ENCODE measurements around the gene MAN2A2.
"Not testable (repeated sequence)": the region's sequence is repeated elsewhere in the genome, so short reads cannot be mapped to it uniquely, and the experiment has no call there.

The MAN2A2 gene

GRCh38 chr15:90872486-90873184, 30.5 kb upstream of the MAN2A2 start:
- Histone ChIP-seq H3K27ac (ENCODE audit: low read depth, low read length) (peak overlapping the region; percentile 48), H3K9ac (ENCODE audit: low read depth, low read length) (peak overlapping the region; percentile 77; the same call in 1 of the 2 replicates), H3K4me1 (ENCODE audit: insufficient read depth, low read length) (peaks cover 50% of the 10 kb centered on the region), H3K36me3 (ENCODE audit: insufficient read depth, low read length) (peaks cover 20% of the 10 kb centered on the region), H3K27me3 (ENCODE audit: insufficient read depth, low read length) (no peaks in the 10 kb centered on the region), H3K9me3 (ENCODE audit: insufficient read depth, low read depth, low read length) (no peaks in the 10 kb centered on the region), H3K4me3 (ENCODE audit: low read length) (peak overlapping the region; percentile 77)
- WGBS: 41% methylated on average over 11 of the region's 12 CpGs

DNA sequence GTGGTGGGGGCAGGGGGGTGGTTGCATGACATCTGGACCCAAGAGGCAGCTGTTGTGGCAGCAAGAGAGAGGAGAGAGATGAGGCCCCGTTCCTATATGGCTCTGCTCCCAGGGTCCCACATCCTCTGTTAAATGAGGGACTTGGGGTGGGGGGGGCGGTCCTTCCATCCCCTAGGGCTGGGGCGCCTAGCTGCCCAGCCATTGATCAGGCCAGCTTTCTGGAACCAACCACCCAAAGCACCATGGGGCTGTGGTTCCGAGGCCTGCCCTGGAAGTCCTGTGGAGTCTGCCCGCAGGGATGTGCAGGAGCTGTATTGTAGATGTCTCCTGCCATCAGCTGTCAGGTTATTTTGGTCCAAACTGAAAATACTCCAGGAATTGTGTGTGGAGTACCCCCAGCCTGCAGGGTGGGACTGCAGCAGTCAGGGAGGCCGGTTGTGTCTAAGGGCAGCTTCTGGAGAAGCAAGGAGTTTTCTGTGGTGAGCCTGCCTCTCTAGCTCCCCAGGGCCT, 29.6 kb upstream of the MAN2A2 start:
- Histone ChIP-seq H3K27ac (ENCODE audit: low read depth, low read length) (peak overlapping the region; percentile 54; the same call in 1 of the 2 replicates), H3K36me3 (ENCODE audit: insufficient read depth, low read length) (peaks cover 28% of the 10 kb centered on the region), H3K4me1 (ENCODE audit: insufficient read depth, low read length) (peaks cover 49% of the 10 kb centered on the region), H3K4me3 (ENCODE audit: low read length) (peak overlapping the region; percentile 77; the same call in 1 of the 2 replicates), H3K9me3 (ENCODE audit: insufficient read depth, low read depth, low read length) (no peaks in the 10 kb centered on the region), H3K9ac (ENCODE audit: low read depth, low read length) (no peak overlapping the region), H3K27me3 (ENCODE audit: insufficient read depth, low read length) (no peaks in the 10 kb centered on the region)
- WGBS: 78% methylated on average over 6 of the region's 6 CpGs

- Histone ChIP-seq H3K27me3 (ENCODE audit: insufficient read depth, low read length) (no peaks in the 10 kb centered on the region), H3K36me3 (ENCODE audit: insufficient read depth, low read length) (peaks cover 33% of the 10 kb centered on the region), H3K9ac (ENCODE audit: low read depth, low read length) (no peak overlapping the region), H3K4me3 (ENCODE audit: low read length) (peak overlapping the region; percentile 11; the same call in 1 of the 2 replicates), H3K9me3 (ENCODE audit: insufficient read depth, low read depth, low read length) (no peaks in the 10 kb centered on the region), H3K27ac (ENCODE audit: low read depth, low read length) (peak overlapping the region; percentile 54; the same call in 1 of the 2 replicates), H3K4me1 (ENCODE audit: insufficient read depth, low read length) (peaks cover 43% of the 10 kb centered on the region)
- 40% methylated on average over 15 of the region's 15 CpGs for WGBS
Measured at GRCh38 chr15:90873998-90874605, 29.0 kb upstream of the MAN2A2 start.

- not testable (repeated sequence) for H3K27ac ChIP-seq (ENCODE audit: low read depth, low read length); H3K4me3 ChIP-seq (ENCODE audit: low read length); H3K27me3 ChIP-seq (ENCODE audit: insufficient read depth, low read length); H3K9me3 ChIP-seq (ENCODE audit: insufficient read depth, low read depth, low read length); H3K9ac ChIP-seq (ENCODE audit: low read depth, low read length)
- Histone ChIP-seq H3K4me1 (ENCODE audit: insufficient read depth, low read length) (peaks cover 35% of the 10 kb centered on the region), H3K36me3 (ENCODE audit: insufficient read depth, low read length) (peaks cover 42% of the 10 kb centered on the region)
- 95% methylated on average over 9 of the region's 9 CpGs for WGBS
Measured at GRCh38 chr15:90874986-90875385, 28.1 kb upstream of the MAN2A2 start.

- Histone ChIP-seq H3K9ac (ENCODE audit: low read depth, low read length) (no peak overlapping the region), H3K36me3 (ENCODE audit: insufficient read depth, low read length) (peaks cover 47% of the 10 kb centered on the region), H3K27ac (ENCODE audit: low read depth, low read length) (no peak overlapping the region), H3K9me3 (ENCODE audit: insufficient read depth, low read depth, low read length) (no peaks in the 10 kb centered on the region), H3K27me3 (ENCODE audit: insufficient read depth, low read length) (no peaks in the 10 kb centered on the region), H3K4me3 (ENCODE audit: low read length) (no peak overlapping the region), H3K4me1 (ENCODE audit: insufficient read depth, low read length) (peaks cover 29% of the 10 kb centered on the region)
- WGBS: 95% methylated on average over 12 of the region's 12 CpGs
Measured at GRCh38 chr15:90875549-90875981, 27.5 kb upstream of the MAN2A2 start.

DNA sequence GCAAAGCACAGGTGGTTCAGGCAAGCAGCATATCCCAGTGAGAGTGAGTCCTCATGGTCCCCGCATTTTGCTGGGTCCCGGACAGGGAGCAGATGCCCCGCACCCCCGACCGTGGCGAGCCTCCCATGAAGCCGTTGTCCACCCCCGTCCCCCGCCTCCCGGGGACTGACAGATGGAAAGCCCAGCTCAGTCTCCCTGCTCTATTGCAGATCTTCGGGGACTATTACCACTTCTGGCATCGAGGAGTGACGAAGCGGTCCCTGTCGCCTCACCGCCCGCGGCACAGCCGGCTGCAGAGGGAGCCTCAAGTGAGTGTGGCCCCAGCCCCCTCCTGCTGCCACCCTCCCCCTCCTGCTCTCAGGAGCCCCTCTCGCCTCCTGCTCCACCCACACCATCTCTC, 27.1 kb upstream of the MAN2A2 start:
- Histone ChIP-seq H3K4me1 (ENCODE audit: insufficient read depth, low read length) (peaks cover 25% of the 10 kb centered on the region), H3K4me3 (ENCODE audit: low read length) (no peak overlapping the region), H3K27ac (ENCODE audit: low read depth, low read length) (no peak overlapping the region), H3K9ac (ENCODE audit: low read depth, low read length) (no peak overlapping the region), H3K36me3 (ENCODE audit: insufficient read depth, low read length) (peaks cover 49% of the 10 kb centered on the region), H3K9me3 (ENCODE audit: insufficient read depth, low read depth, low read length) (no peaks in the 10 kb centered on the region), H3K27me3 (ENCODE audit: insufficient read depth, low read length) (no peaks in the 10 kb centered on the region)
- 95% methylated on average over 20 of the region's 20 CpGs for WGBS

GRCh38 chr15:90876512-90877170, 26.5 kb upstream of the MAN2A2 start:
- no peak overlapping the region for H3K27ac ChIP-seq (ENCODE audit: low read depth, low read length)
- peaks cover 25% of the 10 kb centered on the region for H3K4me1 ChIP-seq (ENCODE audit: insufficient read depth, low read length)
- H3K36me3 ChIP-seq (ENCODE audit: insufficient read depth, low read length): peaks cover 49% of the 10 kb centered on the region
- no peak overlapping the region for H3K9ac ChIP-seq (ENCODE audit: low read depth, low read length)
- H3K27me3 ChIP-seq (ENCODE audit: insufficient read depth, low read length): no peaks in the 10 kb centered on the region
- H3K9me3 ChIP-seq (ENCODE audit: insufficient read depth, low read depth, low read length): no peaks in the 10 kb centered on the region
- WGBS: 95% methylated on average over 14 of the region's 15 CpGs
- no peak overlapping the region for H3K4me3 ChIP-seq (ENCODE audit: low read length)

DNA sequence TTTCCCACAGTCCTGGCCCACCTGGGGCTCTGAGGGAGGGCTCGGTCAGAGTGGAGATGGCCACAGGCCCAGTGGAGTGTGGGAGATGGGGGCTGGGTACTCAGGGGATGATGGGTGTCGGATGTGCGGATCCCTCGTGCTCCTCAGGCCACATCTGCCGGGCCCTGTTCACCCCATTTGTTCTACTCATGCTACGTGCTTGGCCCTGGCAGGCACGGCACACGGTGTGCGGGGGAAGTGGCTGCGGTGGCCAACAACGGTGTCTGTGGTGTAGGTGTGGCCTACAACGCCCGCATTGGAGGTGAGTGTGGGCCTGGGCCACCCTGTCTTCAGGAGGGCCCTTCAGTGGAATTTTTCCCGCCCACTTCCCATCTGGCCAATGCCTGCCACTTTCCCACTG, 25.8 kb upstream of the MAN2A2 start:
- H3K4me3 ChIP-seq (ENCODE audit: low read length): no peak overlapping the region
- peaks cover 23% of the 10 kb centered on the region for H3K4me1 ChIP-seq (ENCODE audit: insufficient read depth, low read length)
- H3K9ac ChIP-seq (ENCODE audit: low read depth, low read length): no peak overlapping the region
- 93% methylated on average over 14 of the region's 14 CpGs for WGBS
- H3K9me3 ChIP-seq (ENCODE audit: insufficient read depth, low read depth, low read length): no peaks in the 10 kb centered on the region
- peaks cover 49% of the 10 kb centered on the region for H3K36me3 ChIP-seq (ENCODE audit: insufficient read depth, low read length)
- no peaks in the 10 kb centered on the region for H3K27me3 ChIP-seq (ENCODE audit: insufficient read depth, low read length)
- no peak overlapping the region for H3K27ac ChIP-seq (ENCODE audit: low read depth, low read length)

DNA sequence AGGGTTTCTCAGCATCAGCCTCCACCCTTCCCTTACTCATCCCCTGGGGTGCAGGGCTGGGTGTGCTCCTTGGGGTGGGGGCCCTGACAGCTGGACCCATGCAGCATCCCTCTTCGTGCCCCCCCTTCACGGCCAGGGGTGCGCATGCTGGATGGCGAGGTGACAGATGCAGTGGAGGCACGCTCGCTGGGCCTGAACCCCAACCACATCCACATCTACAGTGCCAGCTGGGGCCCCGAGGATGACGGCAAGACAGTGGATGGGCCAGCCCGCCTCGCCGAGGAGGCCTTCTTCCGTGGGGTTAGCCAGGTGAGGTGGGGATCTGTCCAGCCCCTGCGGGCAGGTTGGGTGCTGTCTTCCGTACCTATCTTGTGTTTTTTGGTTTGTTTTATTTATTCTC, 25.1 kb upstream of the MAN2A2 start:
- H3K36me3 ChIP-seq (ENCODE audit: insufficient read depth, low read length): peaks cover 49% of the 10 kb centered on the region
- 95% methylated on average over 13 of the region's 14 CpGs for WGBS
- H3K4me3 ChIP-seq (ENCODE audit: low read length): no peak overlapping the region
- peaks cover 17% of the 10 kb centered on the region for H3K4me1 ChIP-seq (ENCODE audit: insufficient read depth, low read length)
- no peak overlapping the region for H3K27ac ChIP-seq (ENCODE audit: low read depth, low read length)
- no peaks in the 10 kb centered on the region for H3K9me3 ChIP-seq (ENCODE audit: insufficient read depth, low read depth, low read length)
- H3K27me3 ChIP-seq (ENCODE audit: insufficient read depth, low read length): no peaks in the 10 kb centered on the region
- H3K9ac ChIP-seq (ENCODE audit: low read depth, low read length): no peak overlapping the region

DNA sequence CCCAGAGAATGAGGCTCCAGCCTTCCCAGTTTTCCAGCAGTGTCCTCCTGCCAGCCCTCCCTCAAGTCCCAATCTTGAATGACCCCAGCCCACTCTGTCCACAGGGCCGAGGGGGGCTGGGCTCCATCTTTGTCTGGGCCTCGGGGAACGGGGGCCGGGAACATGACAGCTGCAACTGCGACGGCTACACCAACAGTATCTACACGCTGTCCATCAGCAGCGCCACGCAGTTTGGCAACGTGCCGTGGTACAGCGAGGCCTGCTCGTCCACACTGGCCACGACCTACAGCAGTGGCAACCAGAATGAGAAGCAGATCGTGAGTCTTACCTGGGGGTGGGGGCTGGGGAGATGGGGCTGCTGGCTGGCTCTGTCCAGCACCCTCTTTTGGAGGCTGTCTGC, 24.4 kb upstream of the MAN2A2 start:
- peaks cover 49% of the 10 kb centered on the region for H3K36me3 ChIP-seq (ENCODE audit: insufficient read depth, low read length)
- WGBS: 94% methylated on average over 15 of the region's 15 CpGs
- no peak overlapping the region for H3K9ac ChIP-seq (ENCODE audit: low read depth, low read length)
- H3K27ac ChIP-seq (ENCODE audit: low read depth, low read length): no peak overlapping the region
- H3K4me3 ChIP-seq (ENCODE audit: low read length): no peak overlapping the region
- H3K27me3 ChIP-seq (ENCODE audit: insufficient read depth, low read length): no peaks in the 10 kb centered on the region
- peaks cover 13% of the 10 kb centered on the region for H3K4me1 ChIP-seq (ENCODE audit: insufficient read depth, low read length)
- no peaks in the 10 kb centered on the region for H3K9me3 ChIP-seq (ENCODE audit: insufficient read depth, low read depth, low read length)

DNA sequence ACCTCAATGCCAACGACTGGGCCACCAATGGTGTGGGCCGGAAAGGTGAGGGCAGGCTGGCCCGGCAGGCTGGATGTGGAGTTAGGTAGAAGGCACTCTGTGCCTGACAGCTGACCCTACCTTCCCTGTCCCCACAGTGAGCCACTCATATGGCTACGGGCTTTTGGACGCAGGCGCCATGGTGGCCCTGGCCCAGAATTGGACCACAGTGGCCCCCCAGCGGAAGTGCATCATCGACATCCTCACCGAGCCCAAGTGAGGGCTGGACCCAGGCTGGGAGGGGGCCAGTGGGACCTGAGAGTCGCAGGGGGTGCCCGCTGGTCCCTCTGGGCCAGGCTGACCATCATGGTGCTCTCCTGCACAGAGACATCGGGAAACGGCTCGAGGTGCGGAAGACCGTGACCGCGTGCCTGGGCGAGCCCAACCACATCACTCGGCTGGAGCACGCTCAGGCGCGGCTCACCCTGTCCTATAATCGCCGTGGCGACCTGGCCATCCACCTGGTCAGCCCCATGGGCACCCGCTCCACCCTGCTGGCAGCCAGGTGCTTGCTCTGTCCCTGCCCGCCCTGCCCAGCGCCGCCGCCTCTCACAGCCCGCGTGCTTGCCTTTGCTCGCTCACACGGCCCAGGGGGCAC, 23.3 kb upstream of the MAN2A2 start:
- no peak overlapping the region for H3K9ac ChIP-seq (ENCODE audit: low read depth, low read length)
- H3K27me3 ChIP-seq (ENCODE audit: insufficient read depth, low read length): no peaks in the 10 kb centered on the region
- no peaks in the 10 kb centered on the region for H3K9me3 ChIP-seq (ENCODE audit: insufficient read depth, low read depth, low read length)
- 96% methylated on average over 35 of the region's 35 CpGs for WGBS
- peaks cover 3% of the 10 kb centered on the region; the same call in 1 of the 2 replicates for H3K4me1 ChIP-seq (ENCODE audit: insufficient read depth, low read length)
- H3K36me3 ChIP-seq (ENCODE audit: insufficient read depth, low read length): peaks cover 49% of the 10 kb centered on the region
- no peak overlapping the region for H3K27ac ChIP-seq (ENCODE audit: low read depth, low read length)
- no peak overlapping the region for H3K4me3 ChIP-seq (ENCODE audit: low read length)

Data from HUES64 (cell line).